Sigmoid colon (tissue), 7 donors: ENCODE results near the gene IKZF2. TPM values are rescaled to one million over a fixed set of nuclear protein-coding genes. Genes with fewer than 3 reads are reported as not detected.

Source experiments
- DNase-seq: peaks from one replicate; pipeline ENCODE4 v3.0.0-alpha.2; 2019
- H3K27ac ChIP-seq, 4 donors: fragments of 200-600 bp; sonication (generic); one replicate each; pipeline ENCODE4 v1.5.1; 2016 to 2019; ENCODE audit warnings: mild to moderate bottlenecking in 1 of 4
- H3K27me3 ChIP-seq, 3 donors: fragments of 200-600 bp; sonication (generic); one replicate each; pipeline ENCODE4 v1.5.1; 2019; ENCODE audit warnings: mild to moderate bottlenecking in 1 of 3
- H3K36me3 ChIP-seq, 4 donors: fragments of 200-600 bp; sonication (generic); one replicate each; pipeline ENCODE4 v1.5.1; 2016 to 2019
- H3K4me1 ChIP-seq, 4 donors: fragments of 200-600 bp; sonication (generic); one replicate each; pipeline ENCODE4 v1.5.1; 2017 to 2019
- H3K4me3 ChIP-seq, 4 donors: fragments of 200-600 bp; sonication (generic); one replicate each; pipeline ENCODE4 v1.5.1; 2017 to 2019; ENCODE audit warnings: mild to moderate bottlenecking in 2 of 4, moderate library complexity in 1 of 4
- H3K9me3 ChIP-seq, 4 donors: fragments of 200-600 bp in 3 of 4; sonication (generic) in 3 of 4; one replicate each; pipeline versions ENCODE4 v1.5.1 to v1.6.1; 2013 to 2019
- CTCF ChIP-seq, 4 experiments: fragments of 450-650 bp in 3 of 4; fragments of 200-600 bp in 1 of 4; IDR thresholded peaks; one replicate each; pipeline ENCODE4 v1.5.1; 2016 to 2019; ENCODE audit warnings: antibody characterized with exemption in 4 of 4, mild to moderate bottlenecking in 3 of 4, moderate library complexity in 2 of 4
- EP300 ChIP-seq, 4 donors: sonication (generic); formaldehyde crosslinking; IDR thresholded peaks; one replicate each; pipeline ENCODE4 v1.6.1; 2017; ENCODE audit warnings: antibody characterized with exemption in 4 of 4
- POLR2A ChIP-seq, 2 donors: fragments of 450-650 bp; IDR thresholded peaks; one replicate each; pipeline ENCODE4 v1.6.1; 2016; ENCODE audit warnings: antibody characterized with exemption in 2 of 2, mild to moderate bottlenecking in 2 of 2, moderate library complexity in 2 of 2
- POLR2AphosphoS5 ChIP-seq, 4 donors: sonication (generic); formaldehyde crosslinking; IDR thresholded peaks; one replicate each; pipeline ENCODE4 v1.6.1; 2017; ENCODE audit warnings: antibody characterized with exemption in 4 of 4
- WGBS, 2 donors: extraction: QIAGEN DNeasy Blood & Tissue Kit; methylation state at CpG; one replicate each; pipeline ENCODE4 v1.1.7; 2013; 5-methylcytosine and 5-hydroxymethylcytosine counted together
- intact Hi-C: fragments of 100-400 bp; cut with DNase I; formaldehyde crosslinking; loops from one replicate; pipeline ENCODE4 v1.15.1; 2023
- polyA plus RNA-seq, 3 donors: library from polyadenylated mRNA; stranded (reverse); fragments of 200-250 nt; gene quantifications; one replicate each; pipeline ENCODE4 v1.2.3, GENCODE V29; 2013
- total RNA-seq, 4 donors: library from RNA; depleted of rRNA; stranded (reverse); fragments of >200 nt; gene quantifications; one replicate each; pipeline ENCODE4 v1.1.0, GENCODE V29; 2016
- donor health status: healthy with polysubstance abuse.
- donor health status: Bipolar disorder and iron deficiency.
- donor health status: healthy.

The IKZF2 gene
- total RNA-seq (10 to 100 TPM in 2 of 4 donors, 1 to 10 TPM in 2; 5.5 to 14.9 (median 10.5) TPM), polyA plus RNA-seq (1 to 10 TPM in 1 of 3 donors, under 1 TPM in 2; under 0.01 to 2.7 (median 0.46) TPM)

GRCh38 chr2:213151437-213152064, at the start of gene IKZF2:
Gene IKZF2 (minus strand): TSS chr2:213151612. CDS start chr2:213148629, 2,983 bp downstream.
- H3K9me3 ChIP-seq = no peaks in the 10 kb centered on the region
- DNase-seq = peak; percentile 91
- intact Hi-C loops = loop anchor here (2.0 to 5.0 kb wide), 4 partner anchors 133 to 1661 kb away; partner anchors contain the start of gene SPAG16
- H3K4me1 ChIP-seq = peaks cover 0 to 31% (median 18%) of the 10 kb centered on the region in 4 donors
- TF ChIP-seq CTCF (IDR thresholded peaks at IDR 0.05) = no peak
- no peak for TF ChIP-seq POLR2A (IDR thresholded peaks at IDR 0.05)
- peak; percentile 9 to 47 (median 26) for TF ChIP-seq POLR2AphosphoS5 (IDR thresholded peaks at IDR 0.05)
- TF ChIP-seq EP300 (IDR thresholded peaks at IDR 0.05) = no peak
- WGBS, 2 donors = 0 to 1% methylated on average over 87 of the region's 87 CpGs
- peak within 1 kb of the TSS; percentile 94 to 98 (median 97) for H3K27ac ChIP-seq
- H3K36me3 ChIP-seq = peaks cover 0 to 6% (median 0%) of the 10 kb centered on the region in 4 donors
- peak within 1 kb of the TSS; percentile 56 to 85 (median 80) for H3K4me3 ChIP-seq
- no peaks in the 10 kb centered on the region for H3K27me3 ChIP-seq

- TF ChIP-seq EP300 (IDR thresholded peaks at IDR 0.05) = no peak
- no peak for TF ChIP-seq CTCF (IDR thresholded peaks at IDR 0.05)
- no peak for TF ChIP-seq POLR2A (IDR thresholded peaks at IDR 0.05)
- no peak for TF ChIP-seq POLR2AphosphoS5 (IDR thresholded peaks at IDR 0.05)
- Histone ChIP-seq H3K27ac (no peak overlapping the region), H3K4me1 (peaks cover 0 to 11% (median 5%) of the 10 kb centered on the region in 4 donors), H3K36me3 (no peaks in the 10 kb centered on the region), H3K4me3 (no peak overlapping the region), H3K9me3 (no peaks in the 10 kb centered on the region), H3K27me3 (no peaks in the 10 kb centered on the region)
- intact Hi-C loops = no loop called here
- DNase-seq = no peak
Measured at GRCh38 chr2:213199871-213200270, 48.5 kb upstream of the IKZF2 start.

- peaks cover 0 to 4% (median 0%) of the 10 kb centered on the region in 4 donors for H3K9me3 ChIP-seq
- peaks cover 0 to 25% (median 14%) of the 10 kb centered on the region in 4 donors for H3K4me1 ChIP-seq
- no peaks in the 10 kb centered on the region for H3K27me3 ChIP-seq
Measured at GRCh38 chr2:213189001-213189899, 37.8 kb upstream of the IKZF2 start.

GRCh38 chr2:213188533-213188867, 37.1 kb upstream of the IKZF2 start:
- intact Hi-C loops = no loop called here
- DNase-seq = no peak
- peaks cover 0 to 25% (median 14%) of the 10 kb centered on the region in 4 donors for H3K4me1 ChIP-seq
- H3K4me3 ChIP-seq = no peak overlapping the region
- no peaks in the 10 kb centered on the region for H3K36me3 ChIP-seq
- WGBS, 2 donors = 73 to 83% methylated on average over 2 of the region's 2 CpGs
- no peak for TF ChIP-seq EP300 (IDR thresholded peaks at IDR 0.05)
- TF ChIP-seq POLR2A (IDR thresholded peaks at IDR 0.05) = no peak
- no peak for TF ChIP-seq POLR2AphosphoS5 (IDR thresholded peaks at IDR 0.05)
- no peaks in the 10 kb centered on the region for H3K27me3 ChIP-seq
- H3K27ac ChIP-seq = peak overlapping the region in 1 of 4 donors; percentile 1
- H3K9me3 ChIP-seq = peaks cover 0 to 4% (median 0%) of the 10 kb centered on the region in 4 donors

More at GRCh38 chr2:213189001-213189899, 37.8 kb upstream of the IKZF2 start:
- intact Hi-C loops = no loop called here
- no peak for TF ChIP-seq EP300 (IDR thresholded peaks at IDR 0.05)
- TF ChIP-seq POLR2A (IDR thresholded peaks at IDR 0.05) = no peak
- TF ChIP-seq CTCF (IDR thresholded peaks at IDR 0.05) = no peak
- TF ChIP-seq POLR2AphosphoS5 (IDR thresholded peaks at IDR 0.05) = no peak
- no peak for DNase-seq
- WGBS, 2 donors = 46 to 57% methylated on average over 16 of the region's 16 CpGs
- H3K36me3 ChIP-seq = no peaks in the 10 kb centered on the region
- H3K27ac ChIP-seq = no peak overlapping the region
- no peak overlapping the region for H3K4me3 ChIP-seq
